Nephron progenitor cell (in vitro differentiated cells): ENCODE measurements around the gene BRD8.

Experiments used
- DNase-seq: peaks from one replicate; pipeline ENCODE4 v3.0.0; 2021
- H3K27ac Mint-ChIP-seq: 2 replicates; pipeline ENCODE4 v1.8.0; 2021; ENCODE audit warnings: mild to moderate bottlenecking, moderate library complexity, mixed read lengths
- H3K27me3 Mint-ChIP-seq: 2 replicates; pipeline ENCODE4 v1.8.0; 2021; ENCODE audit warnings: mild to moderate bottlenecking, low read depth, mixed read lengths; ENCODE audit not compliant: poor library complexity
- H3K36me3 Mint-ChIP-seq: 2 replicates; pipeline ENCODE4 v1.8.0; 2021; ENCODE audit warnings: low read depth, mixed read lengths
- H3K4me1 Mint-ChIP-seq: 2 replicates; pipeline ENCODE4 v1.8.0; 2021; ENCODE audit warnings: mixed read lengths
- H3K4me3 Mint-ChIP-seq: 2 replicates; pipeline ENCODE4 v1.8.0; 2021; ENCODE audit warnings: mild to moderate bottlenecking, moderate library complexity, mixed read lengths
- H3K9me3 Mint-ChIP-seq: 2 replicates; pipeline ENCODE4 v1.8.0; 2021; ENCODE audit warnings: mild to moderate bottlenecking, moderate library complexity, mixed read lengths
- TF ChIP-seq, protein P1 (sequence below): fragments of 200-600 bp; sonication (generic); IDR thresholded peaks from 2 replicates; pipeline ENCODE4 v1.5.0; 2021; ENCODE audit warnings: antibody characterized with exemption

BRD8 gene

DNA sequence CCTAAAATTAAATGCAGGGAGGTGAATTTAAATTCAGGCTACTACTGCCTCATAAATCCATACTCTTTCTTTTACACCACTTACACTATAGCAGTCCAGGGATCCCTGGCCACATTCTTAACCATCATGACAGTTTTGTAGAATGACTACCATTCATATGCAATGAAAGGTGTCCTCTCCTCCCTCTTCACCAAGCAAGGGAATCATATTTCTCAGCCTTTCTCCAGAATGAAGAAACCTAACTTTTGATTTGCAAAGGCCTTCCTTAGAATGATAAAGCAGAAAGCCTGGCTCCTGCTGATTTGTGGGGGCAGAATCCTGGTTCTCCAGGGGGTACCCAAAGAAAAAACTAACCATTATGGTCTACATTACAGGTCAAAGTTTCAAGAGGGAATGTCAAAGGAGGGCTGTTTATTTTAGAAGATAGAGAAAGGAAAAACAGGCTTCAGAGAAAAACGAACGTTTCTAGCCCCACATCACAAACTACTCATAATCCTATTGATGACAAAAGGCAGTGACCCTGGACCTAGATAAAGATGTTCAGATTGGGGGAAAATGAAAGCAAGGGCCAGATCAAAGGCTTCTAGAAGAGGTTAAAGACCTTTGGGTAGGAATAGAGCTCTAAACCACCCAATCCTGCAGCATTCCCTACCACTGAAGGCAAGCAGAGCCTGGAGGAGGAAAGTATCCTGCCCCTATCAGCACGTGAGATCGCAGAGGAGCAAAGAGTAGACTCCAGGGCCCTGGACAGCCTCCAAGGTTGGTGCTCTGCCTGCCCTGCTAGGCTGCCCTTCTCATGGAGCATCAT is 83.1 kb downstream of the BRD8 start:
- no peaks in the 10 kb centered on the region for H3K36me3 Mint-ChIP-seq
- H3K4me1 Mint-ChIP-seq = peaks cover 28% of the 10 kb centered on the region
- DNase-seq = no peak
- H3K27ac Mint-ChIP-seq = peak overlapping the region; percentile 33
- no peak overlapping the region for H3K4me3 Mint-ChIP-seq
- no peaks in the 10 kb centered on the region for H3K9me3 Mint-ChIP-seq
- no peaks in the 10 kb centered on the region for H3K27me3 Mint-ChIP-seq
- TF ChIP-seq, protein P1, sequence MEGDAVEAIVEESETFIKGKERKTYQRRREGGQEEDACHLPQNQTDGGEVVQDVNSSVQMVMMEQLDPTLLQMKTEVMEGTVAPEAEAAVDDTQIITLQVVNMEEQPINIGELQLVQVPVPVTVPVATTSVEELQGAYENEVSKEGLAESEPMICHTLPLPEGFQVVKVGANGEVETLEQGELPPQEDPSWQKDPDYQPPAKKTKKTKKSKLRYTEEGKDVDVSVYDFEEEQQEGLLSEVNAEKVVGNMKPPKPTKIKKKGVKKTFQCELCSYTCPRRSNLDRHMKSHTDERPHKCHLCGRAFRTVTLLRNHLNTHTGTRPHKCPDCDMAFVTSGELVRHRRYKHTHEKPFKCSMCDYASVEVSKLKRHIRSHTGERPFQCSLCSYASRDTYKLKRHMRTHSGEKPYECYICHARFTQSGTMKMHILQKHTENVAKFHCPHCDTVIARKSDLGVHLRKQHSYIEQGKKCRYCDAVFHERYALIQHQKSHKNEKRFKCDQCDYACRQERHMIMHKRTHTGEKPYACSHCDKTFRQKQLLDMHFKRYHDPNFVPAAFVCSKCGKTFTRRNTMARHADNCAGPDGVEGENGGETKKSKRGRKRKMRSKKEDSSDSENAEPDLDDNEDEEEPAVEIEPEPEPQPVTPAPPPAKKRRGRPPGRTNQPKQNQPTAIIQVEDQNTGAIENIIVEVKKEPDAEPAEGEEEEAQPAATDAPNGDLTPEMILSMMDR = no peak

DNA sequence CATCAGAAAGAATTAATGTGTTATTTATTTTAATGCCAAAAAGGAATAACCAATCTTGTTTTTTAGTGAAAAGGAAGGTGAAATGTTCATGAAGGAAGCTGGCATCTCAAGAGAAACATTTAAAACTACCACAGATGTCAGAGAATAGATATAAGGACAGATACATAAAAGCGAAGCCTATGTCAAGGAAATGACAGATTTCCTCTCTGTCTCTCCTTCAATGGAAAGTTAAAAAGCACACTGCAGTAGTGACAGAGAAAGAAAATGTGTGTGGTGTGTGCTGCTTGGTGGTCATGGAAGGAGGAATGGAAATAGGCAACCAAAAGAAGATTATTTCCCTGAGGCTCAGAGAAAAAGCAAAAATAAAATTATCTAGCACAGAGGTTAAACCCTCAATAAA is 85.4 kb downstream of the BRD8 start:
- TF ChIP-seq, protein P1 = no peak
- Mint-ChIP-seq H3K36me3 (no peaks in the 10 kb centered on the region), H3K27ac (no peak overlapping the region), H3K4me3 (no peak overlapping the region), H3K4me1 (peaks cover 28% of the 10 kb centered on the region), H3K9me3 (no peaks in the 10 kb centered on the region), H3K27me3 (no peaks in the 10 kb centered on the region)
- DNase-seq = no peak

DNA sequence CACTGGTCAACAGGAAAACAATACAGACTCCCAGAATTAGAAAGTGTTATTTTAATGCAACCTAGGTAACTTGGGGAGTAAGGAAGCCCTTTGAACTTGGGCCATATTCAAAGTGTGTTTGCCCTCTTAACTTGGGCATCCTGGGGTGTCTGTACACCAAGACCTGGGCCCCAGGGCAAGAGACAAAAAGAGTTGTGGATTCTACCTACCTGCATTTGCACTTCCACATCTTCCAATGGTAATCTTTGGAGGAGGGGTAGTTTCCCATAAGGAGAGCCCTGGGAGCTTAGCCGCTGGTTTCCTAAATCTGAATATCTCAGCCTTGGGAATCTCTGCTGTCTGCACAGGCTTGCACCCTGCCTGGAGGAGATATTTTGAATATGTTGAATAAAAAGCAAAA is 86.1 kb downstream of the BRD8 start:
- Mint-ChIP-seq H3K9me3 (no peaks in the 10 kb centered on the region), H3K27ac (no peak overlapping the region), H3K4me3 (no peak overlapping the region), H3K27me3 (no peaks in the 10 kb centered on the region), H3K4me1 (peaks cover 28% of the 10 kb centered on the region), H3K36me3 (no peaks in the 10 kb centered on the region)
- TF ChIP-seq, protein P1 = no peak
- no peak for DNase-seq

DNA sequence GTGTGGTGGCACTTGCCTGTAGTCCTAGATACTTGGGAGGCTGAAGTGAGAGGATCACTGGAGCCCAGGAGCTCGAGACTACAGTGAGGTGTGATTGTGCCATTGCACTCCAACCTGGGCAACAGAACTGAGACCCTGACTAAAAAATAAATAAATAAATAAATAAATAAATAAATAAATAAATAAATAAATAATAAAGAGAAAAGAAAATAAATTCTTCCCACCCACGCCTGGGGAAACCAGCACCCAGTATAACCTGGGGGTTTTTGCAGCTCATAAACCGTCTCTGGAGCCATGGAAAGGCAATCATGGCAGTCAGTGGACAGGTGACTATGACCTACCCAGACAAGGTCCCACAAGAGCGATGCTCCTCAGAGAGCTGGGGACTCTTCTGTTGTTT is 86.7 kb downstream of the BRD8 start:
- no peak for DNase-seq
- TF ChIP-seq, protein P1 = no peak
- Mint-ChIP-seq H3K9me3 (no peaks in the 10 kb centered on the region), H3K4me3 (no peak overlapping the region), H3K27ac (no peak overlapping the region), H3K36me3 (no peaks in the 10 kb centered on the region), H3K27me3 (no peaks in the 10 kb centered on the region), H3K4me1 (peaks cover 28% of the 10 kb centered on the region)
